Left lung (tissue), 10 donors: ENCODE measurements around the gene OPCML. TPM values are rescaled to one million over a fixed set of nuclear protein-coding genes. Genes with fewer than 3 reads are reported as not detected.

Experiments
- ATAC-seq: fragments of 200-7000 bp; cut with Tn5 transposase; one replicate; pipeline ENCODE4 v1.9.1; 2020; ENCODE audit warnings: moderate library complexity
- DNase-seq, 4 donors: peaks; one replicate each; pipeline ENCODE4 v3.0.0-alpha.2; 2013 to 2020
- H3K27ac ChIP-seq, 2 donors: fragments of 200-600 bp; sonication (generic) in 1 of 2; one replicate each; pipeline versions ENCODE4 v1.5.0 to v1.8.0; 2020 to 2021
- H3K27me3 ChIP-seq, 2 donors: fragments of 200-600 bp; sonication (generic) in 1 of 2; one replicate each; pipeline versions ENCODE4 v1.5.0 to v1.8.0; 2020 to 2021
- H3K36me3 ChIP-seq, 2 donors: fragments of 200-600 bp; sonication (generic) in 1 of 2; one replicate each; pipeline versions ENCODE4 v1.5.0 to v1.8.0; 2020 to 2021
- H3K4me1 ChIP-seq, 2 donors: fragments of 200-600 bp; one replicate each; pipeline ENCODE4 v1.8.0; 2021
- H3K4me3 ChIP-seq, 2 donors: fragments of 200-600 bp; sonication (generic) in 1 of 2; one replicate each; pipeline versions ENCODE4 v1.5.0 to v1.8.0; 2020 to 2021; ENCODE audit warnings: mild to moderate bottlenecking in 1 of 2
- H3K9me3 ChIP-seq, 2 donors: fragments of 200-600 bp; sonication (generic) in 1 of 2; one replicate each; pipeline versions ENCODE4 v1.5.0 to v1.8.0; 2020 to 2021
- intact Hi-C, 2 donors: fragments of 100-400 bp; cut with DNase I; formaldehyde crosslinking; loops; one replicate each; pipeline versions ENCODE4 v1.11.2 to v1.14.2; 2022
- polyA plus RNA-seq, 6 donors: library from polyadenylated mRNA; unstranded; fragments of 120-200 nt; gene quantifications; one replicate each; pipeline ENCODE4 v1.2.1, GENCODE V29; 2013; ENCODE audit not compliant: insufficient read length in 6 of 6
- total RNA-seq, 2 donors: library from RNA; stranded (reverse); fragmentation: NEBNext Ultra II Directional; extraction: Animal tissue kit (Norgen Biotek cat#: 25700); gene quantifications; one replicate each; pipeline ENCODE4 v1.2.1, GENCODE V29; 2021
- TF ChIP-seq, protein P1 (sequence below), 2 donors: fragments of 200-600 bp; sonication (generic) in 1 of 2; IDR thresholded peaks; one replicate each; pipeline versions ENCODE4 v1.5.0 to v1.8.0; 2021; ENCODE audit warnings: antibody characterized with exemption in 2 of 2
- donor health status: DM: no; HTN: yes; CAD: no.
- donor health status: DM: no; HTN: no; CAD: no.

OPCML gene
- total and polyA plus RNA-seq, 8 donors = 0.98 to 5.3 (median 1.9) TPM; not detected in 2

DNA sequence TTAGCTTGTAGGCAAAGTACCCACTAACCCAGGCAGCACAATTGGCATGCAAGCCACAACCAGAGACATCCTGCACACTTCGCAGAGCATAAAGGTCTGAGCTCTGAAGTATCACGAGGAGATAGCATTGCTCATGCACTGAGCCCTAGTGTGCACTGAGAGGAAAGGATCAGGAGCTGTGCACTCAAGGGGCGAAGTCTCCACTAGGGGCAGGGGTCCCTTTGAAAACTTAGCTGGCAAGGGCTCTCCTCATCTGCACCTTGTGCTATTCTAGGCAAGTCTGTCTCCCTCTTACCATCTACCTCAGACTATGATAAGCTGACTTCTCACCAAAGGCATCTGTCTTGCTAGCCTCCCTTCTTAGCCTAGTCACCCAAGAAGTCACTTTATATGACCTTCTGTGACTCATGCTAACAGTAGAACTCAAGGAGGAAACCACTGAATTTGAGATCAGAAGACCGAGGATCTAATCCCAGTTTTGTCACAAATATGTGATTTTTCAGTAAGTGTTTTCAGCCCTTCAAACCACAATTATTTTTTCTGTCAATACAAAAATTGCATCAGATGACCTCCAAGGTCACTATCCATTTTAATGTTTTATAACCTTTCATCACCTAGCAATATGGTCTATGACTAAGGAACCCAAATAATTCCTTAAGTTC, 1083.8 kb downstream of the OPCML start:
- ATAC-seq = no peak

DNA sequence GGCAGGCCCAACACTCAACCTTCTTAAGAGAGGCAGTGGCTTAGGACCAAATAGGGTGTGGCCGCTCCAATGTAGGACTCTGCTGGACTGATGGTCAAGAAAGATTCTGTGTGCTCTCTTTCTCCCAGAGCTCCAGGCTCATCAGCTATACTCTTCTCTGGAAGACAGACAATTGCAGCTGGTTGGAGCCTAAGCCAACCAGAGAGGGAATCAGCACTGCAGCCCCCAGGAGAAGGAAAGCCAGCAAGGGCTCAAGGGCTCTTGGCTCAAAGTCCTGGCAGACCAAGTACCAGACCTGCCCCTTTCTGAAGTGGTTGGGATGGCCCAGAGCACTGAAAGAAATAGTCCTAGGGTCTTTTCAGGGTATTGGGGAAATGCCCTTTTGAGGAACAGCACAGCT, 1084.5 kb downstream of the OPCML start:
- Histone ChIP-seq H3K36me3 (no peaks in the 10 kb centered on the region), H3K27ac (no peak overlapping the region), H3K9me3 (no peaks in the 10 kb centered on the region), H3K4me1 (no peaks in the 10 kb centered on the region), H3K4me3 (no peak overlapping the region), H3K27me3 (no peaks in the 10 kb centered on the region)
- intact Hi-C loops = no loop called here
- TF ChIP-seq, protein P1, sequence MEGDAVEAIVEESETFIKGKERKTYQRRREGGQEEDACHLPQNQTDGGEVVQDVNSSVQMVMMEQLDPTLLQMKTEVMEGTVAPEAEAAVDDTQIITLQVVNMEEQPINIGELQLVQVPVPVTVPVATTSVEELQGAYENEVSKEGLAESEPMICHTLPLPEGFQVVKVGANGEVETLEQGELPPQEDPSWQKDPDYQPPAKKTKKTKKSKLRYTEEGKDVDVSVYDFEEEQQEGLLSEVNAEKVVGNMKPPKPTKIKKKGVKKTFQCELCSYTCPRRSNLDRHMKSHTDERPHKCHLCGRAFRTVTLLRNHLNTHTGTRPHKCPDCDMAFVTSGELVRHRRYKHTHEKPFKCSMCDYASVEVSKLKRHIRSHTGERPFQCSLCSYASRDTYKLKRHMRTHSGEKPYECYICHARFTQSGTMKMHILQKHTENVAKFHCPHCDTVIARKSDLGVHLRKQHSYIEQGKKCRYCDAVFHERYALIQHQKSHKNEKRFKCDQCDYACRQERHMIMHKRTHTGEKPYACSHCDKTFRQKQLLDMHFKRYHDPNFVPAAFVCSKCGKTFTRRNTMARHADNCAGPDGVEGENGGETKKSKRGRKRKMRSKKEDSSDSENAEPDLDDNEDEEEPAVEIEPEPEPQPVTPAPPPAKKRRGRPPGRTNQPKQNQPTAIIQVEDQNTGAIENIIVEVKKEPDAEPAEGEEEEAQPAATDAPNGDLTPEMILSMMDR (IDR thresholded peaks at IDR 0.05) = no peak
- ATAC-seq = no peak
- DNase-seq = no peak

More for the DNA sequence above, 1083.8 kb downstream of the OPCML start:
- no peaks in the 10 kb centered on the region for H3K9me3 ChIP-seq
- DNase-seq = no peak
- no peaks in the 10 kb centered on the region for H3K36me3 ChIP-seq
- TF ChIP-seq, protein P1 (IDR thresholded peaks at IDR 0.05) = no peak
- H3K4me1 ChIP-seq = no peaks in the 10 kb centered on the region
- intact Hi-C loops = no loop called here
- H3K4me3 ChIP-seq = no peak overlapping the region
- no peak overlapping the region for H3K27ac ChIP-seq
- no peaks in the 10 kb centered on the region for H3K27me3 ChIP-seq

GRCh38 chr11:132445859-132446291, 1086.4 kb downstream of the OPCML start:
- Histone ChIP-seq H3K36me3 (no peaks in the 10 kb centered on the region), H3K27me3 (no peaks in the 10 kb centered on the region), H3K4me1 (no peaks in the 10 kb centered on the region), H3K4me3 (no peak overlapping the region), H3K27ac (no peak overlapping the region), H3K9me3 (no peaks in the 10 kb centered on the region)
- DNase-seq = no peak
- intact Hi-C loops = no loop called here
- TF ChIP-seq, protein P1 (IDR thresholded peaks at IDR 0.05) = no peak
- ATAC-seq = no peak

DNA sequence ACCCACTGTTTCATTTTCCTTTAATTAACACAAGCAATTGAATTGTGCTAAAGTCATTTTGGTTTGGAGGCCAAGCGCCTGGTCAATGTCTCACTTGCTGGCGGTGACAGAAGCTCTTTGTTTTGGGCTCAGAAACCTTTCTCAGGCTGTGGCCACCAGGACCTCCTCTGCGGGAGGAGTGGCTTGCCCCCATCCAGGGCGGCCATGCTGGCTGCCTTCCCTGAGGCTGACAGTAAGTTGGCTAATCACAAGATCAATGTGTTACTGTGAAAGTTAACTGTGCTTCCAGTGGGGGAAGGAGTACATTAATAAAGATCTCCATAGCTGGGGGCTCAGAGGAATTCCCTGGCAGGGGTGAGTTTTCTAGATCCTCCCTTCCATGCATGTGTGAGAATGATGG, 1087.4 kb downstream of the OPCML start:
- DNase-seq = no peak
- Histone ChIP-seq H3K27ac (no peak overlapping the region), H3K9me3 (no peaks in the 10 kb centered on the region), H3K4me1 (no peaks in the 10 kb centered on the region), H3K4me3 (no peak overlapping the region), H3K36me3 (no peaks in the 10 kb centered on the region), H3K27me3 (no peaks in the 10 kb centered on the region)
- no peak for ATAC-seq
- intact Hi-C loops = no loop called here
- TF ChIP-seq, protein P1 (IDR thresholded peaks at IDR 0.05) = no peak

DNA sequence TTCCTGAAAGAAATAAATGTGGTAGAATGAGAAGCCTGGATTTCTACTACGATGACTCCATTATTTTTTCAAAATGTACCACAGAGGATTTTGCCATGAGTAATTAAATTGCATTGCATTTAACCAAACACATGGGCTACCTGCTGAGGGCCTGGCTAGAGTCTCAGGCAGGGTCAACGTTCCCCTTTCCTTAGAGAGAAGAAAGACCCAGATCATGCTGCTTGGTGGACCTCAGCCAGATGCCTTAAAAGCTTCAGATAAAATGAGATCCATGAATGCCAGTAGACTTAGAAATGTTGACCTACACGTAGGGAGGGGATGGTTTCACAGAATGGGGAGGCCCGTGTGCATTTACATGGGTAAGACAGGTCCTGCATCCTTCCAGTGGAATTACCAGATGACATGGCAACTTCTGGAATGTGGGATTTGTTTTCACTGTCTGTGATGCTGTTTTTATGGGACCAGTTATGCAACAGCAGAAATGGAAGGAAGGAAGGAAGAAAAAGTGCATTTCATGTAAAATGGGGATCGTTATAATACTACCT, 1092.5 kb downstream of the OPCML start:
- Histone ChIP-seq H3K27ac (no peak overlapping the region), H3K4me1 (no peaks in the 10 kb centered on the region), H3K36me3 (no peaks in the 10 kb centered on the region), H3K27me3 (no peaks in the 10 kb centered on the region), H3K4me3 (no peak overlapping the region), H3K9me3 (peaks cover 0 to 2% of the 10 kb centered on the region in 2 donors)
- intact Hi-C loops = no loop called here
- TF ChIP-seq, protein P1 (IDR thresholded peaks at IDR 0.05) = no peak
- DNase-seq = no peak
- no peak for ATAC-seq
